Trophoblast cell (in vitro differentiated cells and primary cell): ENCODE results near the gene DGCR2.

Source experiments
- DNase-seq, 2 donors: peaks; one replicate each; pipeline ENCODE4 v3.0.0-alpha.2; 2016
- H2AFZ ChIP-seq: 2 replicates; pipeline ENCODE4 v1.6.1; 2013; ENCODE audit warnings: low read length, moderate library complexity, mild to moderate bottlenecking; ENCODE audit not compliant: insufficient read depth, poor library complexity
- H2AK5ac ChIP-seq: 2 replicates; pipeline ENCODE4 v1.6.1; 2013; ENCODE audit warnings: mild to moderate bottlenecking, low read length
- H2BK120ac ChIP-seq: 2 replicates; pipeline ENCODE4 v1.6.1; 2013; ENCODE audit warnings: low read length, mild to moderate bottlenecking, moderate library complexity; ENCODE audit not compliant: insufficient read depth, poor library complexity
- H2BK12ac ChIP-seq: 2 replicates; pipeline ENCODE4 v1.6.1; 2013; ENCODE audit warnings: mild to moderate bottlenecking, low read length, moderate library complexity
- H2BK5ac ChIP-seq: 2 replicates; pipeline ENCODE4 v1.6.1; 2013; ENCODE audit warnings: low read length, low read depth, moderate library complexity, mild to moderate bottlenecking; ENCODE audit not compliant: poor library complexity
- H3K14ac ChIP-seq: 2 replicates; pipeline ENCODE4 v1.6.1; 2013; ENCODE audit warnings: mild to moderate bottlenecking, low read length
- H3K18ac ChIP-seq: 2 replicates; pipeline ENCODE4 v1.6.1; 2013; ENCODE audit warnings: mild to moderate bottlenecking, low read length
- H3K23ac ChIP-seq: 2 replicates; pipeline ENCODE4 v1.6.1; 2013; ENCODE audit warnings: low read length
- H3K27ac ChIP-seq: 2 replicates; pipeline ENCODE4 v1.5.1; 2013; ENCODE audit warnings: low read depth, mild to moderate bottlenecking, inconsistent platforms, low read length, moderate library complexity
- H3K27me3 ChIP-seq: 2 replicates; pipeline ENCODE4 v1.6.1; 2013; ENCODE audit warnings: inconsistent platforms, mild to moderate bottlenecking, low read length, moderate library complexity; ENCODE audit not compliant: insufficient read depth
- H3K36me3 ChIP-seq, 2 experiments: 1 replicate in 1 of 2; 2 replicates in 1 of 2; pipeline ENCODE4 v1.6.1; 2013; ENCODE audit warnings: low read length in 2 of 2, mild to moderate bottlenecking in 2 of 2, moderate library complexity in 1 of 2; ENCODE audit not compliant: insufficient read depth in 2 of 2, control insufficient read depth in 1 of 2
- H3K4ac ChIP-seq: 2 replicates; pipeline ENCODE4 v1.6.1; 2013; ENCODE audit warnings: low read depth, mild to moderate bottlenecking, low read length, moderate library complexity
- H3K4me1 ChIP-seq, 2 experiments: 1 replicate in 1 of 2; 2 replicates in 1 of 2; pipeline ENCODE4 v1.6.1; 2013; ENCODE audit warnings: low read length in 2 of 2, mild to moderate bottlenecking in 2 of 2, moderate library complexity in 1 of 2; ENCODE audit not compliant: insufficient read depth in 2 of 2, control insufficient read depth in 1 of 2
- H3K4me2 ChIP-seq: 2 replicates; pipeline ENCODE4 v1.6.1; 2013; ENCODE audit warnings: inconsistent platforms, mild to moderate bottlenecking, low read length, moderate library complexity
- H3K4me3 ChIP-seq: 2 replicates; pipeline ENCODE4 v1.5.1; 2013; ENCODE audit warnings: mild to moderate bottlenecking, low read depth, low read length, inconsistent platforms
- H3K79me1 ChIP-seq: one replicate; pipeline ENCODE4 v1.6.1; 2013; ENCODE audit warnings: low read length
- H3K79me2 ChIP-seq: 2 replicates; pipeline ENCODE4 v1.6.1; 2013; ENCODE audit warnings: low read length, mild to moderate bottlenecking; ENCODE audit not compliant: control insufficient read depth, insufficient read depth, poor library complexity
- H3K9ac ChIP-seq: 2 replicates; pipeline ENCODE4 v1.6.1; 2013; ENCODE audit warnings: mild to moderate bottlenecking, low read length
- H3K9me3 ChIP-seq: 2 replicates; pipeline ENCODE4 v1.6.1; 2013; ENCODE audit warnings: low read depth, mild to moderate bottlenecking, control low read depth, inconsistent platforms, low read length; ENCODE audit not compliant: insufficient read depth
- H4K12ac ChIP-seq: 2 replicates; pipeline ENCODE4 v1.6.1; 2013; ENCODE audit warnings: low read depth, mild to moderate bottlenecking, low read length, moderate library complexity
- H4K8ac ChIP-seq: 2 replicates; pipeline ENCODE4 v1.6.1; 2013; ENCODE audit warnings: low read depth, mild to moderate bottlenecking, low read length, moderate library complexity
- H4K91ac ChIP-seq: one replicate; pipeline ENCODE4 v1.6.1; 2013; ENCODE audit warnings: low read depth, mild to moderate bottlenecking, low read length, moderate library complexity
- WGBS: extraction: QIAGEN DNeasy Blood & Tissue Kit; methylation state at CpG from one replicate; pipeline ENCODE4 v1.1.7; 2013; ENCODE audit warnings: missing lambda C conversion rate; ENCODE audit not compliant: insufficient read length, insufficient coverage; ENCODE audit errors: extremely low coverage; 5-methylcytosine and 5-hydroxymethylcytosine counted together

The DGCR2 gene

DNA sequence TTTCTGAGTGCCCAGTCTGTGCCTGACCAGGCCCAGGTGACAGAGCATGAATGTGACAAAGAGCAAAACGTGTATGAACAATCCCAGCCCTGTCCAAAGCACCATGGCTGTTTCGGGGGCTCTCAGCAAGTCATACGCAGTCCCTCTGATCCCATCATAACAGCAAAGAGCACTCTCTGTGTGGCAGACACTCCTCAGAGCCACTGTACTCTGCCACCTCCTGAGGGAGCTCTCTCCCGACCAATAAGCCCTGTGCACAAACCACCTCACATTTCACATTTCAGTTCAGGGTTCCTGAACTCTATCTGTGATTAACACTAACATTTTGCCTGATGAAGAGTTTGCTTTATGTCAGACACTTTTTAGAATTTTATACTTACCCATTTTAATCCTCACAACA, 6.6 kb downstream of the DGCR2 start:
- no CpG with 5 or more reads among the region's 4 CpGs for WGBS
- Histone ChIP-seq H3K27me3 (no peaks in the 10 kb centered on the region), H3K79me2 (peaks cover 26% of the 10 kb centered on the region), H2BK120ac (no peak overlapping the region), H3K4ac (peak overlapping the region; percentile 57), H3K4me2 (no peak overlapping the region), H3K9ac (no peak overlapping the region), H4K12ac (no peak overlapping the region), H3K27ac (no peak overlapping the region), H3K23ac (no peak overlapping the region), H2AFZ (no peak overlapping the region), H2AK5ac (no peak overlapping the region), H2BK5ac (no peak overlapping the region), H3K9me3 (peaks cover 3% of the 10 kb centered on the region), H3K14ac (no peak overlapping the region), H4K91ac (no peak overlapping the region), H3K4me1 (peaks cover 5 to 8% of the 10 kb centered on the region in 2 experiments), H2BK12ac (no peak overlapping the region), H4K8ac (no peak overlapping the region), H3K36me3 (peaks cover 9 to 26% of the 10 kb centered on the region in 2 experiments), H3K4me3 (no peak overlapping the region), H3K18ac (no peak overlapping the region), H3K79me1 (no peaks in the 10 kb centered on the region)
- DNase-seq: no peak

DNA sequence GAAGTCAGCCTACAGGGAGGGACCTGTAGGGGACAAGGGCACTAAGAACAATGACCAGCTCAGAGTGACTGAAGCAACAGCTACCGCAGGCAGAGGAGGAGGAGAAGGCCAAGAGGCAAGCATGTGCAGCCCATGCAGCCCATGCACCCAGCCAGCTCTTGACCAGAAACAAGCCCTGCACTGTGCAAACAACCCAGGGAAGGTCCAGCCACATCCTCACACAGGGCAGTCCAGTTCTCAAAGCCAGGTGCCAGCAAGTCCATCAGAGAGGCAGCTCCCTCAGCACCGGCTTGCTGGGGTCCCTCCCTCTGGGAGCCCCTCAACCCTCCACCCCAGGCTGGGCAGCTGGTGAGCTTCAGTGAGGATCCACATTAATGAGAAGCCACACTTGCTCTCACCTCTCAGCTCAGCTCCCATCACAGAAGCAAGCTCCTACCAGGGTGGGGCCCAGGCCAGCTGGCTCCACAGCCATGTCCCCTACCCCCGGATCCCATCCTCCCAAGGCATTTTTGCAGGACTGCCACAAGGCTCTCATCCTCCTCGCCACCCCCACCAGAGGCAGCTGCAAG, 7.1 kb downstream of the DGCR2 start:
- WGBS: no CpG with 5 or more reads among the region's 4 CpGs
- Histone ChIP-seq H4K8ac (no peak overlapping the region), H3K4ac (peak overlapping the region; percentile 88), H2BK5ac (no peak overlapping the region), H2BK12ac (no peak overlapping the region), H2AFZ (no peak overlapping the region), H4K12ac (no peak overlapping the region), H3K36me3 (peaks cover 5 to 22% of the 10 kb centered on the region in 2 experiments), H2AK5ac (no peak overlapping the region), H2BK120ac (no peak overlapping the region), H3K27ac (no peak overlapping the region), H4K91ac (no peak overlapping the region), H3K9me3 (peaks cover 3% of the 10 kb centered on the region), H3K79me1 (no peaks in the 10 kb centered on the region), H3K79me2 (peaks cover 23% of the 10 kb centered on the region), H3K4me3 (no peak overlapping the region), H3K4me2 (no peak overlapping the region), H3K14ac (no peak overlapping the region), H3K4me1 (peaks cover under 1 to 2% of the 10 kb centered on the region in 2 experiments), H3K9ac (no peak overlapping the region), H3K23ac (no peak overlapping the region), H3K27me3 (no peaks in the 10 kb centered on the region), H3K18ac (no peak overlapping the region)
- no peak for DNase-seq

- no peak overlapping the region for H3K18ac ChIP-seq
- H2AK5ac ChIP-seq: no peak overlapping the region
- H3K4ac ChIP-seq: peak overlapping the region; percentile 29
- no CpG with 5 or more reads among the region's 5 CpGs for WGBS
- no peak overlapping the region for H4K91ac ChIP-seq
- H2BK12ac ChIP-seq: no peak overlapping the region
- no peak overlapping the region for H4K8ac ChIP-seq
- H3K36me3 ChIP-seq: peaks cover 0 to 14% of the 10 kb centered on the region in 2 experiments
- H2BK120ac ChIP-seq: no peak overlapping the region
- H3K9ac ChIP-seq: no peak overlapping the region
- H3K23ac ChIP-seq: no peak overlapping the region
- no peak overlapping the region for H2AFZ ChIP-seq
- H4K12ac ChIP-seq: no peak overlapping the region
- no peak overlapping the region for H2BK5ac ChIP-seq
- H3K9me3 ChIP-seq: peaks cover 1% of the 10 kb centered on the region
- H3K4me3 ChIP-seq: no peak overlapping the region
- peaks cover 12% of the 10 kb centered on the region for H3K79me2 ChIP-seq
- no peaks in the 10 kb centered on the region for H3K79me1 ChIP-seq
- H3K27me3 ChIP-seq: no peaks in the 10 kb centered on the region
- no peak overlapping the region for H3K4me2 ChIP-seq
- no peak for DNase-seq
- no peaks in the 10 kb centered on the region for H3K4me1 ChIP-seq
- H3K27ac ChIP-seq: no peak overlapping the region
- H3K14ac ChIP-seq: no peak overlapping the region
These were observed 8.8 kb downstream of the DGCR2 start for GRCh38 chr22:19113429-19113828.

DNA sequence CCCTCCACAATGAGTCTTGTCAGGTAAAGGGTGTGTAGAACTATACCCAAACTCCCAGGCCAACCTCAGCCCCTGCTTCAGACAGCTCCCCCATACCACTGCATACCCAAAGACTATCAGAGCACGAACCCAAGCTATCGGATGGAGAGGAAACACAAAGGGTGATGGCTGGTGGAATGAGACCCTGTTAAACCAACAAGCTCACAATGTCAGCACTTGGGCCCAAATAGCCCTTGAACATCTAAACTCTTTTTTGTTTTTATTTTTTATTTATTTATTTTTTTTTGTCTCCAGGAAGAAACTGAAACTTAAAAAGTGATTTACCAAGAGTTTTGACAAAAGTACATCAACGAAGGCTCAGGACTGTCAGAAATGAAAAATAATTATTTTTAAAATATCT, 10.6 kb downstream of the DGCR2 start:
- H3K79me2 ChIP-seq: peaks cover 15% of the 10 kb centered on the region
- no peak overlapping the region for H2AFZ ChIP-seq
- H3K9ac ChIP-seq: peak overlapping the region; percentile 54

More for the DNA sequence above, 10.6 kb downstream of the DGCR2 start:
- H3K4ac ChIP-seq: peak overlapping the region; percentile 26
- H2AK5ac ChIP-seq: no peak overlapping the region
- H4K12ac ChIP-seq: no peak overlapping the region
- H3K18ac ChIP-seq: no peak overlapping the region
- DNase-seq: no peak
- H3K27me3 ChIP-seq: no peaks in the 10 kb centered on the region
- no peak overlapping the region for H4K91ac ChIP-seq
- no CpG with 5 or more reads among the region's 3 CpGs for WGBS
- H3K14ac ChIP-seq: no peak overlapping the region
- H3K4me1 ChIP-seq: no peaks in the 10 kb centered on the region
- no peak overlapping the region for H3K27ac ChIP-seq
- no peak overlapping the region for H3K4me2 ChIP-seq
- H2BK120ac ChIP-seq: no peak overlapping the region
- H3K79me1 ChIP-seq: no peaks in the 10 kb centered on the region
- no peak overlapping the region for H3K4me3 ChIP-seq
- H2BK12ac ChIP-seq: no peak overlapping the region
- H3K9me3 ChIP-seq: peaks cover under 1% of the 10 kb centered on the region
- H4K8ac ChIP-seq: no peak overlapping the region
- peaks cover 0 to 10% of the 10 kb centered on the region in 2 experiments for H3K36me3 ChIP-seq
- no peak overlapping the region for H2BK5ac ChIP-seq
- H3K23ac ChIP-seq: no peak overlapping the region
